HG03066 (cell line): ENCODE data around the gene LRRC43.
"Not testable (repeated sequence)": the region's sequence is repeated elsewhere in the genome, so short reads cannot be mapped to it uniquely, and the experiment has no call there.

Experiments used
- ATAC-seq: cut with Tn5 transposase; IDR thresholded peaks from one replicate; pipeline ENCODE4 v1.9.1; 2021; ENCODE audit warnings: low read depth; ENCODE audit not compliant: unreplicated experiment

LRRC43 gene

DNA sequence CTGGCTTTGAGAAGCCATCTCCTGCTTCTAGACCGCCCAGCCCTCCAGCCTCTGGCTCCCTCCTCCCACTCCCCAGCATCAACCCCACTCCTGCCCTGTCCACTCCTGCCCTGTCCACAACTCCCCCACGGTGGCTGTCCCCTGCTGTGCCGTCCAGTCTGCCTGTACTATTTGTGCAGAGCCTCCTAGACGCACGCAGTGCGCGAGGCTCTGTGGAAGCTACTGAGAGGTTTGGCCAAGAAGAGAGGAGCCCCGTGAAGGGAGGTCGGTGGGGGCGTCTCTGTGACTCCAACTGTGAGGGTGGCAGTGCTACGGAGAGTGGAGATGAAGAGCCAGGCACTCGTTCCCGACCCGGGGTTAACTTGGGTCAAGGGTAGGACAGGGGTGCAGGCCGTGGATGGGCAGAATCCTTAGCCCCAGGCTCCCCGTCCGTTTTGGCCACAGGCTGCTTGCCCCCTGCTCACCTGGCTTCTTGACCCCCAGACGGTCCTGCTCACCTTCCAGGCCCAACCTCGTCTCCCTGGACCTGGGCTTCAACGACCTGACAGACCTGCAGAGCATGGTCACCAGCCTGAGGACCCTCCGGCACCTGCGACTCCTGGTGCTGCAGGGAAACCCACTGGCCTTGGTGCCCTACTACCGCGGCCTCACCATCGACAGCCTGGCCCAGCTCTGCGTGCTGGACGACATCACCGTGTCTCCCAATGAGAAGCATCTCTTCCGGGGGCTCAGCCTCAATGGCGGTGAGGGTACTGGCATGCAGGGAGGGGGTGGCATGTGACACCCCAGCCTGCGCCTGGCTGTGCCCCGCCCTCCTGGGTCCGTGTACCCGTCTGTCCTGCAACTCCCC is 6.9 kb downstream of the LRRC43 start:
- no peak for ATAC-seq

DNA sequence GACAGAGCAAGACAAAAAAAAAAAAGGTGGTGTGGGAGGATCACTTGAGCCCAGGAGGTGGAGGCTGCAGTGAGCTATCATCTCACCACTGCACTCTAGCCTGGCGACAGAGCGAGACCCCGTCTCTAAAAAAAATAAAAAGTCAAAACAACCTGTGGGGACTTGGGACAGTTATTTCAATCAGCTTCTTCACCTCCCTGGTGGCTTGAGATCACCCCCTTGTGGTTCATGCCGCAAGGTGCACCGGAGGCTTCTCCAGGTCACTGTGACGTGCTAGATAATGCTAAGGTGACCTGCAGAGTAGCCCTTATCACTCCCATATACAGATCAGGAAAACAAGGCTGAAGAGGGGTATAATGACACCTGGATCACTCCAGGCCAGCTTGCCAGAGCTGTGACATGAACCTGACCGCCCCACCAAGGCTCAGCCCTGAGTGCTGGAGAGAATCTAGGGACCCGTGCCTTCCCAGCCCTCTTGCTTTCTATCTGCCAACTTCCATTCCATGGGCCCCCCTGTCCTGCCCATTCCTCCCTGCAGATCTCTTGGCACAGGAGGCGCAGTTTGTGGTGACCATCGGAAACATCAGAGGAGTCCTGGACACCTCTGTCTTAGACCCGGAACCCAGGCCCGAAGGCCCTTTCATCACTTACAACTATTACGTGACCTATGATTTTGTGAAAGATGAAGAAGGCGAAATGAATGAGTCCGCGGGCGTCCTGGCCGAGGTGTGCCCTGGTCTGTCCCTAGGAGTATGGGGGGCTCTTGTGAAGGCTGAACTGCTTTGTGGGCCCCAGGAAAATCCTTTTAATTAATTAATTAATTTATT is 8.1 kb downstream of the LRRC43 start:
- no peak for ATAC-seq

DNA sequence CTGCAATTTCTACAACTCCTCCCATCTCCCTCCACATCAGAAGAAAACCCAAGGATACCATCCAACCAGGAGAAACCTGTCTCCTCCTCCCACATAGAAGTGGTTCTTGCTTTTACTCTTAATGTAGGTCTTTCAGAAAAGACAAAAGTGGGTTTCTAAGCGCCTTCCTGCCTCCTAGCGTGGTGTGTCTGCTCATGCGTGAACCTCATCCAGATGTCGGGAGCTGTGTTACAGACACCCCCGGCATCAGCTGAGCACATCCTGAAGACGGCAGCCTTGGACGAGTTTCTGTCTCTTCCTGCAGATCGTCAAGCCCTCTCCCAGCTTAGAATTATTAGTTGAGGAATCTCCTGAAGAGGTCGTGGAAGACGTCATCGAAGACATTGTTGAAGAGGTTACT is 9.5 kb downstream of the LRRC43 start:
- ATAC-seq = no peak

DNA sequence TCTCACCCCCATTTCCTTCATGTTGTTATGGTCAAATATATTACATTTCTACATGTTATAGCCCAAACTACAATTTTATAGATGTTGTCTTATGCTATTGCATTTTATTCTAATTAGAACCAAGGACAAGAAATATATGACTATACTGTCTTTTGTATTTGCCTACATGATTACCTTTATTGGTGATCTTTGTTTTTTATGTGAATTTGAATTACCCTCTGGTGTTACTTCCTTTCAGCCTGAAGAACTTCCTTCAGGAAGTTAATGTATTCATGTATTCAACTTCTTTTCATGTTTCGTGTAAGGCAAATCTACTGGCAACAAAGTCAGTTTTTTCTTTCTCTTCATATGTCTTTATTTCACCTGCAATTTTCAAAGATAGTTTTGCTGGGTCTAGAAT is 11.9 kb downstream of the LRRC43 start:
- no peak for ATAC-seq

DNA sequence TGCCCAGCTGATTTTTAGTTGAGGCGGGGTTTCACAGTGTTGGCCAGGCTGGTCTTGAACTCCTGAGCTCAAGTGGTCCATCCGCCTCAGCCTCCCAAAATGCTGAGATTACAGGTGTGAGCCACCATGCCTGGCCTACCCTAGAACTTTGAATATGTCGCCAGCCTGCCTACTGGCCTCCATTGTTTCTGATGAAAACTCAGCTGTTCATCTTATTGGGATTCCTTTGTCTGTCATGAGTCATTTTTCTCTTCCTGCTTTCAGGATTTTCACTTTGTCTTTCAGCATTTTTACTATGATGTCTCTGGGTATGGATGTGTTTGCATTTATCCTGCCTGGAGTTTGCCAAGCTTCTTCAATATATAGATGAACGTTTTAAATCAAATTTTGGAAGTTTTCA is 12.5 kb downstream of the LRRC43 start:
- no peak for ATAC-seq

DNA sequence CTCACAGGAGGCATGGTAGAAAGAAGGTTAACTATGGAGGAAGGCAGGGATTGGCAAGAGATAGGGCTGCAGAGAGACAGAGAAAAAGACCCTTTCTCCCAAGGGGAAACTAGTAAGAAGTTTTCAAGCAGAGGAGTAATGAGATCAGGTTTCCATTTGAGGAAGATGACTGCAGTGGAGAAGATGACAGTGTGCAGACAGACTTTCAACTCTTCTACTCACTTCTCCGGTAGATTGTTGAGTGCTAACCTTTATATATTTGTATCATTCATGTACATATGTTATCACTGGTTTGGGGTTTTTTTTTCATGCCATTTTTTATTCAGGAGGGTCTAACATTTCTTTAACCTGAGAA is 14.7 kb downstream of the LRRC43 start:
- no peak for ATAC-seq

DNA sequence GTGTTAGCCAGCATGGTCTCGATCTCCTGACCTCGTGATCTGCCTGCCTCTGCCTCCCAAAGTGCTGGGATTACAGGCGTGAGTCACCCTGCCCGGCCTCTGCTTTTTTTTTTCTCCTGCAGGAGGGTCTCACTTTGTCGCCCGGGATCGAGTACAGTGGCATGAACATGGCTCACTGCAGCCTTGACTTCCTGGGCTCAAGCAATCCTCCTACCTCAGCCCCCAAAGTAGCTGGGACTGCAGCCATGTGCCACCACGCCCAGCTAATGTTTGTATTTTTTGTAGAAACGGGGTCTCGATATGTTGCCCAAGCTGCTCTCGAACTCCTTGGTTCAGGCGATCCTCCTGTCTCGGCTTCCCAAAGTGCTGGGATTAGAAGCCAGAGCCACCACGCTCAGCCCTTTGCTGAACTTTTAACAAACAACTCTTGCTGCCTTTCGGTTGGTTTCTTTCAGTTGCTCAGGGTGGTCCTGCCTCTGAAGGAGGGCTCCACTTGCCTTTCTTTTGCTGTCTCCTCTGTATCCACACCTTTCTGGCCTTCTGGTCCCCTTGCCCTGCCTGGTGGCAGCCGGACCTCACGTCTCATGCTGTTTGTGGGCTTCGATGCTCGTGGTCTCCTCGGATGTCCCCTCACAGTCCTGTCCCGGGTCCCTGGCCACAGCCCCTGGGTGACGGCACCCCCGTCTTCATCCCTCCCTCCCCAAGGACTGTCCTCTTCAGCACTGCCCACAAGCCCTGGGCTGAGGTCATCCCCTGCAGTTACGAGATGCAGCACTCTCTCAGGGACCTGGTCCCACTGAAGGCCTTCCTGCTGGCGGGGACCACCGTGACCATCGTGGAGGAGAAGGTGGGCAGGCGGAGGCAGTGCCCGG is 16.8 kb downstream of the LRRC43 start:
- no peak for ATAC-seq

DNA sequence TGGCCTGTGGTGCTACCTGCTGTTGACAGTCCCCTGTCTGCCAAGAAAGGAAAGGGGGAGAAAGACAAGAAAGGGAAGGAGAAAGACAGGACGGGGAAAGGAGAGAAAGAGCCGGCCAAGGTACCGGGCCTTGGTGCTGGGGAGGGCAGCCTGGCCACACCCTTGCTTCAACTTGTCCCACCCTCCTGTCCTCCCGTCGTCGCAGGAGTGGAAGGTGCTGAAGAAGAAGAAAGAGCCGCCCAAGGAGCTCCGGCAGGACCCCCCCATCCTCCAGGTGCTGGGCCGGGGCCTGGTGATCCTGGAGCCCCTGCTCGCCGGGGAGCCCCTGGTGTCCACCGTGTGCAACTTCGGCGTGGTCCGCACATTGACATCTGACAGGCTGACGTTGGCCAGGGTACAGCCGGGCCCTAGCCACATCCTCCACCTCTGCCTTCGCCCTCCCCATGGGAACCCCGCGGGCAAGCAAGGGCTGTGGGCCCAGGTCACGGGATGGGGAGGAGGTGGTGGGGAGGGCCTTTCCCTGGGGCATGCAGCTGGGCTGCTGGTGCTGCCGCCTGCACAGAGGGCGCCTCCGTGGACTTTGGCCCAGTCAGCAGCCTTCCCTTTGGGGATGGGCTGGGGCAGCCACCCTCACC is 17.7 kb downstream of the LRRC43 start:
- no peak for ATAC-seq

DNA sequence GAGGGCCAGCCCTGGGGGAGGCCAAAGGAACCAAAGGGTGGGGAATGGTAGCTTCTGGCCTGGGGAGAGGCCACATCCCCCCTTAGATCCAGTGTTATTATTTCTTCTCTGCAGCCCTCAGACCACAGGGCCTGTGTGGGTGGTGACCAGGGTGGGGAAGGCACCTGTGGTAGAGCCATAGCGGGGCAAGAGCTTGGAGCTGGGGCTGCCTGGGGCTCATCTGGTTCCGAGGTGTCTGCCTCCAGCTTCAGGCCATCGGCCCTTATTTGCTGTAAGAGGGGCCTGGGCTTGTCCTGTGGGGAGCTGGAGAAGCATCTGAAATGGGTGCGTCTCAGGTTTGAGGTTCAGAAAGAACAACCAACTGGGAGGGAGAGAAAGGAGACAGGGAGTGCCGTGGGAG is 18.5 kb downstream of the LRRC43 start:
- no peak for ATAC-seq

DNA sequence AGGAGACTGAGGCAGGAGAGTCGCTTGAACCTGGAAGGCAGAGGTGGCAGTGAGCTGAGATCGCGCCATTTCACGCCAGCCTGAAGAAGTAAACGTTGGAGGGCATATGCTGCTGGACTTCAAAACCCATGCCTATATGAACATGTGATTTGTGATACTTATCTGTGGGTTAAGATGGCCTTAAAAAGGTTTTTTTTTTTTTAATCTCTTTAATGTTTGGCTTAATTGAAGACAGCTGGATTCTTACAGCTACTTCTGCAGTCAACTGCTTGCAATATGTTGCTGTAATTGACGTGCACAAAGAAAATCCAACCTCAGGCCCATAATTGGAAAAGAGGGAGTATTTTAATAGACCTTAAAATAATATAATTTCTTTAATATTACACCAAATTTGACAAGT is 19.1 kb downstream of the LRRC43 start:
- no peak for ATAC-seq

DNA sequence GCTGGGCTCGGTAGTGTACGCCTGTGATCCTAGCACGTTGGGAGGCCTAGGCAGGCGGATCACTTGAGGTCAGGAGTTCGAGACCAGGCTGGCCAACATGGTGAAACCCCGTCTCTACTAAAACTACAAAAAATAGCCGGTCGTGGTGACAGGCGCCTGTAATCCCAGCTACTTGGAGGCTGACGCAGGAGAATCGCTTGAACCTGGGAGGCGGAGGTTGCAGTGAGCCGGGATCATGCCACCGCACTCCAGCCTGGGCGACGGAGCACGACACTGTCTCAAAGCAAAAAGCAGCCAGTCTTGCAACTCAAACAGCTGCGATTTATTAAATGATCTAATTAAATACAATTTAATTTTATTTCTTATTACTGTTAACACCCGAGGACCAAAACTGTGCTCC is 19.9 kb downstream of the LRRC43 start:
- not testable (repeated sequence) for ATAC-seq

DNA sequence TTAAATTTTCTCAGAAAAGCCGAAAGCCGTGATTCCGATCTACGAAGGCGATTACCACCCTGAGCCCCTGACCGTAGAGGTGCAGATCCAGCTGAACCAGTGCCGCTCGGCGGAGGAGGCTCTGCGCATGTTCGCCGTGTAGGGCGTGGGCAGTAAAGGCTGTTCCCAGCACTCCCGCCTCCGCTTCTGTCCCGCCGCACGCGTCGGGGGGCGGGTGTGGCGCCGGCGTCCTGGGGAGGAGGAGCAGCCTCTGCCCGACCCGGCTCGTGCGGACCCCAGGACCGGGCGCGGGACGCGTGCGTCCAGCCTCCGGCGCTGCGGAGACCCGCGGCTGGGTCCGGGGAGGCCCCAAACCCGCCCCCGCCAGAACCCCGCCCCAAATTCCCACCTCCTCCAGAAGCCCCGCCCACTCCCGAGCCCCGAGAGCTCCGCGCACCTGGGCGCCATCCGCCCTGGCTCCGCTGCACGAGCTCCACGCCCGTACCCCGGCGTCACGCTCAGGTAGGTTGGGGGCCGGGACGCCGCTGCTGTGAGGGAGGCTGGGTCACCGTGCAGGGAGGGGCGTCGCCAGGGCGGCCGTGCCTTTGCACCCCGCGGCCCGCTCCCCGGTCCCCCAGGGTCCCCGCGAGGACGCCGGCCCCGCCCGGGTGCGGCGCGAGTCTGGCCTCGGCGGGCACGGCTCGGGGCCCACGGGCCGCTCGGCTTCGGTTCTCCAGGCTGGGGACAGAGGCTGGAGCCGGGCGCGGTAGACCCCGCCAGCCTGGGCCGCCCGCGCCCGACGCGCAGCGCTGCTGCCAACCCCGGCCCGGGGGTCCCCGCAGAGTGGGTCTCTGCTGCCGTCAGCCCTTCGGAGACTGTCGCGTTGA is 20.6 kb downstream of the LRRC43 start, which contains the start of gene B3GNT4:
TSS of gene B3GNT4 (plus strand) at position 409 of the 866 bp plus-strand sequence. CDS start 910 bp downstream, outside the sequence.
- ATAC-seq = no peak

DNA sequence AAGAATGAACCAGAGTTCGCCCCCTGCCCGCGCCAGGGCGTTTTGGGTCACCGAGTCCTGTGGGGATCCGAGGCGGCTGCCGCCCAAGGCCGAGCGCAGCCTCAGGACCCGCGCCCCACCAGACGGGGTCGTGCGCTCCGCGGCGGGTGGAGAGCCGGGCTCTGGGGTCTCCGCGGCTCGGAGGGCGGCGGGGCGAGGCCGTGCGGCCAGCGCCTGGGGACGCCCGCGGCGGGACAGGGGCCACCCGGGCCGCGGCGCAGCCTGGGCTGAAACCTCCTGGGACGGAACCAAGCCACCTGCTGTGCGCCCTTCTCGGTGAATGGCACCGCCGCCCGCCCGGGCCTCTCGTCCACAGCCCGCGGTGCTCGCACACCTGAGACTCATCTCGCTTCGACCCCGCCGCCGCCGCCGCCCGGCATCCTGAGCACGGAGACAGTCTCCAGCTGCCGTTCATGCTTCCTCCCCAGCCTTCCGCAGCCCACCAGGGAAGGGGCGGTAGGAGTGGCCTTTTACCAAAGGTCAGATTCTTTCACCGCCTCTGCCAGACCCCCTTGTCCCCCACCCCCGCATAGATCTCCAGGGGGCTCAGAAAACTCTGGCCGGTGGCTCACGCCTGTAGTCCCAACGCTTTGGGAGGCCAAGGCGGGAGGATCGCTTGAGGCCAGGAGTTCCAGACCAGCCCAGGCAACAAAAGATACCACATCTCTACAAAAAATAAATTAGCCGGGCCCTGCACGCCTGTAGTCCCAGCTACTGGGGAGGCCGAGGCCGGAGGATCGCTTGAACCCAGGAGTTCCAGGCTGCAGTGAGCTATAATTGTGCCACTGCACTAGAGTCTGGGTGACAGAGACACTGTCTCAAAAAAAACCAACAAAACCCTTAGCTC is 21.5 kb downstream of the LRRC43 start:
- ATAC-seq = no peak

DNA sequence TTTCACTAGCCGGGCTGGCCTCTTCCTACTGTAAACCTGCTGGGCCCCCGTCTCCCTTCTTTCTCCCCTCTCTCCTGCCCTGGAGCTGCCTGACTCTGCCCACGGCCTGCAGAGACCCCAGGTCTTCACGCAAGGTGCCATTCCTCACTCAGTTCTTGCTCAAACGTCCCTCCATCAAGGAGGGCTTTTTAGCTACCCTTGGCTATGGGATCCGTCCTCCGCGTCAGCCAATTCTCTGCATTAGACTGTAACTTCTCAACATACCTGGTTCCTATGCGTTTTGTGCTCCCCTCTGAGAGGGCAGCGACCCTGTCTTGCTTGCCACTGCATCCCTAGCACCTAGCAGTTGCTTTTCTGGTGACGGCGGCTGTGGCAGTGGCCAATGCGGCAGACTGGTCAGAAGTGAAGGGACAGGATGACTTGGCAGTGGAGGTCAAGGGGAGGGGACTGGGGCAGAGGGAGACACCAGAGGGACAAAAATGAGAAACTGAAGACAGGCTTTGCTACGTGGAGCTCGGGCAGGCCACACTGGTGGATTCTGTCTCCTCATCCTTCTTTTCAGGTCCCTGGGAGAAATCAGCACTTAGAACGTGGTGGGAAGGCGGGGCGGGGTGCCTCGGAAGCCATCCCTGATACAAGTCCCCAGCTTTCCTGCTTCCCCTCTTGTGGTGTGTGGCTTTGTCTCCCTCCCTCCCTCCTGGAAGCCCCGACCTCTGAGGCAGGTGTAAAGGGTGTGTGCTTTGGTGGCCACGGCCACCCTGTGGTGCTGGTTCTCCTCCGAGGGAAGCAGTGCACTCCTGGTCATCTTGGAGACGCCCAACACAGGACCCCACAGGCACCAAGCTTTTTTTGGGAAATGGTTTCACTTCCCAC is 22.4 kb downstream of the LRRC43 start:
- ATAC-seq = no peak

DNA sequence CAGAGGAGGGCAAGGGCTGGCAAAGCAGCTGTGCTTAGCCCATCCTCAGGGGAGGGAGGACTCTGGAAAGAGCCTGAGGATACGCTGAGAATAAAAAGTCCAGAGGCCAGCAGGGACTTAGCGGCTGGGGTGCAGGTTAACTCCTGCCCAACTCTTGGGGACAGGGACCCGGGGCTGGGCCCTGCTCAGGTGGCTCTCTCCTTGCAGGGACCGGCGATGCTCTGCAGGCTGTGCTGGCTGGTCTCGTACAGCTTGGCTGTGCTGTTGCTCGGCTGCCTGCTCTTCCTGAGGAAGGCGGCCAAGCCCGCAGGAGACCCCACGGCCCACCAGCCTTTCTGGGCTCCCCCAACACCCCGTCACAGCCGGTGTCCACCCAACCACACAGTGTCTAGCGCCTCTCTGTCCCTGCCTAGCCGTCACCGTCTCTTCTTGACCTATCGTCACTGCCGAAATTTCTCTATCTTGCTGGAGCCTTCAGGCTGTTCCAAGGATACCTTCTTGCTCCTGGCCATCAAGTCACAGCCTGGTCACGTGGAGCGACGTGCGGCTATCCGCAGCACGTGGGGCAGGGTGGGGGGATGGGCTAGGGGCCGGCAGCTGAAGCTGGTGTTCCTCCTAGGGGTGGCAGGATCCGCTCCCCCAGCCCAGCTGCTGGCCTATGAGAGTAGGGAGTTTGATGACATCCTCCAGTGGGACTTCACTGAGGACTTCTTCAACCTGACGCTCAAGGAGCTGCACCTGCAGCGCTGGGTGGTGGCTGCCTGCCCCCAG is 23.4 kb downstream of the LRRC43 start:
- no peak for ATAC-seq

DNA sequence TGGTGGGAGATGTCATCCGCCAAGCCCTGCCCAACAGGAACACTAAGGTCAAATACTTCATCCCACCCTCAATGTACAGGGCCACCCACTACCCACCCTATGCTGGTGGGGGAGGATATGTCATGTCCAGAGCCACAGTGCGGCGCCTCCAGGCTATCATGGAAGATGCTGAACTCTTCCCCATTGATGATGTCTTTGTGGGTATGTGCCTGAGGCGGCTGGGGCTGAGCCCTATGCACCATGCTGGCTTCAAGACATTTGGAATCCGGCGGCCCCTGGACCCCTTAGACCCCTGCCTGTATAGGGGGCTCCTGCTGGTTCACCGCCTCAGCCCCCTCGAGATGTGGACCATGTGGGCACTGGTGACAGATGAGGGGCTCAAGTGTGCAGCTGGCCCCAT is 24.1 kb downstream of the LRRC43 start:
- no peak for ATAC-seq

DNA sequence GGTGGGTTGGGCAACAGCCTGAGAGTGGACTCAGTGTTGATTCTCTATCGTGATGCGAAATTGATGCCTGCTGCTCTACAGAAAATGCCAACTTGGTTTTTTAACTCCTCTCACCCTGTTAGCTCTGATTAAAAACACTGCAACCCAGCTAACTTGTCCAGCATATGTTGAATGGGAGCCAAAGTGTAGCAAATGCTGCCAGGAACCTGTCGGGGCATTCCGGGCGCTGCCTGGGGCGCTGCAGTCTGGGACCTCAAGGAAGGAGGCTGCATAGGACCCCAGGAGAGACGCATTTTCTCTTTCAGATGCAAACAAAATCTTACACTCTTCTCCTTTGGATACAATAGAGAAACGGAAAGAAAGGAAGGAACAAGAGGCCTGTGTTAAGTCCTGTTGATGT is 24.5 kb downstream of the LRRC43 start:
- ATAC-seq = no peak
